Liver (tissue), 9 donors: ENCODE data around the gene TEX2. TPM values are rescaled to one million over a fixed set of nuclear protein-coding genes. Genes with fewer than 3 reads are reported as not detected.

Source experiments
- DNase-seq: peaks from one replicate; pipeline ENCODE4 v3.0.0-alpha.2; 2017; ENCODE audit warnings: low spot score
- H3K27ac ChIP-seq, 2 donors: one replicate each; pipeline ENCODE4 v1.7.0; 2013; ENCODE audit warnings: inconsistent platforms in 2 of 2, low read length in 2 of 2, control low read depth in 1 of 2, low read depth in 1 of 2, mild to moderate bottlenecking in 1 of 2
- H3K27me3 ChIP-seq, 4 donors: one replicate each; pipeline versions ENCODE4 v1.6.1 to v1.7.0; 2013; ENCODE audit warnings: low read length in 3 of 4, inconsistent platforms in 1 of 4, mild to moderate bottlenecking in 1 of 4, moderate library complexity in 1 of 4; ENCODE audit not compliant: control insufficient read depth in 4 of 4, insufficient read depth in 4 of 4
- H3K36me3 ChIP-seq, 4 donors: one replicate each; pipeline versions ENCODE4 v1.6.1 to v1.7.0; 2013; ENCODE audit warnings: low read length in 3 of 4, mild to moderate bottlenecking in 3 of 4, low read depth in 1 of 4, moderate library complexity in 1 of 4; ENCODE audit not compliant: control insufficient read depth in 4 of 4, insufficient read depth in 3 of 4
- H3K4me1 ChIP-seq, 4 donors: one replicate each; pipeline versions ENCODE4 v1.6.1 to v1.7.0; 2013; ENCODE audit warnings: low read length in 3 of 4, mild to moderate bottlenecking in 3 of 4, moderate library complexity in 1 of 4; ENCODE audit not compliant: control insufficient read depth in 4 of 4, insufficient read depth in 4 of 4
- H3K4me3 ChIP-seq, 3 donors: one replicate each; pipeline versions ENCODE4 v1.6.1 to v1.7.0; 2013; ENCODE audit warnings: low read length in 3 of 3, control low read depth in 1 of 3, low read depth in 1 of 3, mild to moderate bottlenecking in 1 of 3
- H3K9ac ChIP-seq, 2 donors: one replicate each; pipeline ENCODE4 v1.7.0; 2013; ENCODE audit warnings: low read length in 2 of 2, mild to moderate bottlenecking in 2 of 2, moderate library complexity in 2 of 2, control low read depth in 1 of 2, low read depth in 1 of 2
- H3K9me3 ChIP-seq, 4 donors: one replicate each; pipeline versions ENCODE4 v1.6.1 to v1.7.0; 2013; ENCODE audit warnings: low read length in 3 of 4; ENCODE audit not compliant: control insufficient read depth in 4 of 4
- ATF3 ChIP-seq: IDR thresholded peaks from 2 replicates; pipeline ENCODE4 v1.6.1; 2016; ENCODE audit warnings: antibody characterized with exemption
- EGR1 ChIP-seq, 2 donors: IDR thresholded peaks; 2 replicates each; pipeline ENCODE4 v1.6.1; 2016 to 2018; ENCODE audit warnings: antibody characterized with exemption in 2 of 2, low read depth in 2 of 2
- FOXA2 ChIP-seq: IDR thresholded peaks from 2 replicates; pipeline ENCODE4 v1.6.1; 2016; ENCODE audit warnings: antibody characterized with exemption
- GABPA ChIP-seq, 2 donors: IDR thresholded peaks in 1 of 2; conservative IDR thresholded peaks in 1 of 2; 2 replicates each; pipeline ENCODE4 v1.6.1; 2016; ENCODE audit warnings: antibody characterized with exemption in 2 of 2, mild to moderate bottlenecking in 1 of 2, moderate library complexity in 1 of 2
- HNF4G ChIP-seq: IDR thresholded peaks from 2 replicates; pipeline ENCODE4 v1.6.1; 2016; ENCODE audit warnings: antibody characterized with exemption
- RAD21 ChIP-seq, 2 donors: IDR thresholded peaks; 2 replicates each; pipeline ENCODE4 v1.6.1; 2016; ENCODE audit warnings: antibody characterized with exemption in 2 of 2, mild to moderate bottlenecking in 2 of 2
- REST ChIP-seq: IDR thresholded peaks from 2 replicates; pipeline ENCODE4 v1.6.1; 2016; ENCODE audit warnings: antibody characterized with exemption, mild to moderate bottlenecking
- RXRA ChIP-seq, 2 donors: IDR thresholded peaks; 2 replicates each; pipeline ENCODE4 v1.6.1; 2017 to 2018; ENCODE audit warnings: antibody characterized with exemption in 2 of 2, mild to moderate bottlenecking in 1 of 2
- YY1 ChIP-seq: IDR thresholded peaks from 2 replicates; pipeline ENCODE4 v1.6.1; 2016; ENCODE audit warnings: antibody characterized with exemption, mild to moderate bottlenecking
- WGBS: extraction: QIAGEN DNeasy Blood & Tissue Kit; methylation state at CpG from one replicate; pipeline ENCODE4 v1.1.7; 2013; 5-methylcytosine and 5-hydroxymethylcytosine counted together
- polyA plus RNA-seq, 2 donors: library from polyadenylated mRNA; stranded (reverse) in 1 of 2; unstranded in 1 of 2; fragments of 200-250 nt in 1 of 2; fragments of >200 nt in 1 of 2; fragmentation: Nextera tagmentation in 1 of 2; extraction: Ambion mirVana in 1 of 2; gene quantifications; one replicate each; pipeline versions ENCODE4 v1.2.1 to v1.2.3, GENCODE V29; 2013 to 2015
- total RNA-seq, 2 donors: library from RNA; depleted of rRNA; stranded (reverse); fragments of >200 nt; gene quantifications; one replicate each; pipeline ENCODE4 v1.2.3, GENCODE V29; 2014
- TF ChIP-seq, protein P1 (sequence below): IDR thresholded peaks from 2 replicates; pipeline ENCODE4 v1.6.1; 2016; ENCODE audit warnings: antibody characterized with exemption
- TF ChIP-seq, protein P2 (sequence below): fragments of 150-350 bp; IDR thresholded peaks from 2 replicates; pipeline ENCODE4 v1.5.1; 2017; ENCODE audit warnings: improper control_type of control experiment, low read depth, low read length; ENCODE audit not compliant: missing input control
- TF ChIP-seq, protein P3 (sequence below): IDR thresholded peaks from 2 replicates; pipeline ENCODE4 v1.6.1; 2016; ENCODE audit warnings: antibody characterized with exemption
- donor health status: healthy.
- donor health status: healthy.
- donor health status: healthy.
- donor health status: healthy.
- donor health status: healthy.

Gene TEX2
- total and polyA plus RNA-seq, 4 donors, result 15.9 to 39.8 (median 28.2) TPM

DNA sequence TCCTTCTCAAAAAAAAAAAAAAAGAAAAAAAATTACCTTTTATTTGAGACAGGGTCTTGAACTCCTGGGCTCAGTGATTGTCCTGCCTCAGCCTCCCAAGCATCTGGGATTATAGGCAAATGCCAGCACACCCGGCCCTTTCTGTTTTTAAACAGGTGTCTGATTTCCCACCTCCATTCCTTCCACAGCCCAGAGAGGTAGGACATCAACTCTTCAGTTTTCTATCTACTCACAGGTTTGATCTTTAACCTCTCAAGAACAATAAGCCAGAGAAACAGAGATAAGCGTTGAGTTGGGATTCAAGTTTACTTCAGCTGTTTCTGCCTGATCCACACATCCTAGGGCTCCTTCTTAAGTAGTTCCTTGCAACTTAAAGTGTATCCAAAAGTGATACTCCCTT, 41.5 kb upstream of the TEX2 start (continued):
- TF ChIP-seq, protein P1, sequence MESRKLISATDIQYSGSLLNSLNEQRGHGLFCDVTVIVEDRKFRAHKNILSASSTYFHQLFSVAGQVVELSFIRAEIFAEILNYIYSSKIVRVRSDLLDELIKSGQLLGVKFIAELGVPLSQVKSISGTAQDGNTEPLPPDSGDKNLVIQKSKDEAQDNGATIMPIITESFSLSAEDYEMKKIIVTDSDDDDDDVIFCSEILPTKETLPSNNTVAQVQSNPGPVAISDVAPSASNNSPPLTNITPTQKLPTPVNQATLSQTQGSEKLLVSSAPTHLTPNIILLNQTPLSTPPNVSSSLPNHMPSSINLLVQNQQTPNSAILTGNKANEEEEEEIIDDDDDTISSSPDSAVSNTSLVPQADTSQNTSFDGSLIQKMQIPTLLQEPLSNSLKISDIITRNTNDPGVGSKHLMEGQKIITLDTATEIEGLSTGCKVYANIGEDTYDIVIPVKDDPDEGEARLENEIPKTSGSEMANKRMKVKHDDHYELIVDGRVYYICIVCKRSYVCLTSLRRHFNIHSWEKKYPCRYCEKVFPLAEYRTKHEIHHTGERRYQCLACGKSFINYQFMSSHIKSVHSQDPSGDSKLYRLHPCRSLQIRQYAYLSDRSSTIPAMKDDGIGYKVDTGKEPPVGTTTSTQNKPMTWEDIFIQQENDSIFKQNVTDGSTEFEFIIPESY, result no peak
- TF ChIP-seq ATF3 (no peak), HNF4G (no peak), FOXA2 (no peak), REST (no peak)

- 90% methylated on average over 8 of the region's 8 CpGs for WGBS
- Histone ChIP-seq H3K27ac (no peak overlapping the region), H3K4me3 (no peak overlapping the region), H3K36me3 (no peaks in the 10 kb centered on the region), H3K27me3 (no peaks in the 10 kb centered on the region), H3K9me3 (no peaks in the 10 kb centered on the region), H3K9ac (no peak overlapping the region), H3K4me1 (no peaks in the 10 kb centered on the region)
- no peak for DNase-seq
- no peak for TF ChIP-seq HNF4G
- no peak for TF ChIP-seq RXRA (IDR thresholded peaks at IDR 0.05)
- TF ChIP-seq, protein P2, sequence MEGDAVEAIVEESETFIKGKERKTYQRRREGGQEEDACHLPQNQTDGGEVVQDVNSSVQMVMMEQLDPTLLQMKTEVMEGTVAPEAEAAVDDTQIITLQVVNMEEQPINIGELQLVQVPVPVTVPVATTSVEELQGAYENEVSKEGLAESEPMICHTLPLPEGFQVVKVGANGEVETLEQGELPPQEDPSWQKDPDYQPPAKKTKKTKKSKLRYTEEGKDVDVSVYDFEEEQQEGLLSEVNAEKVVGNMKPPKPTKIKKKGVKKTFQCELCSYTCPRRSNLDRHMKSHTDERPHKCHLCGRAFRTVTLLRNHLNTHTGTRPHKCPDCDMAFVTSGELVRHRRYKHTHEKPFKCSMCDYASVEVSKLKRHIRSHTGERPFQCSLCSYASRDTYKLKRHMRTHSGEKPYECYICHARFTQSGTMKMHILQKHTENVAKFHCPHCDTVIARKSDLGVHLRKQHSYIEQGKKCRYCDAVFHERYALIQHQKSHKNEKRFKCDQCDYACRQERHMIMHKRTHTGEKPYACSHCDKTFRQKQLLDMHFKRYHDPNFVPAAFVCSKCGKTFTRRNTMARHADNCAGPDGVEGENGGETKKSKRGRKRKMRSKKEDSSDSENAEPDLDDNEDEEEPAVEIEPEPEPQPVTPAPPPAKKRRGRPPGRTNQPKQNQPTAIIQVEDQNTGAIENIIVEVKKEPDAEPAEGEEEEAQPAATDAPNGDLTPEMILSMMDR, result no peak
- TF ChIP-seq, protein P3, sequence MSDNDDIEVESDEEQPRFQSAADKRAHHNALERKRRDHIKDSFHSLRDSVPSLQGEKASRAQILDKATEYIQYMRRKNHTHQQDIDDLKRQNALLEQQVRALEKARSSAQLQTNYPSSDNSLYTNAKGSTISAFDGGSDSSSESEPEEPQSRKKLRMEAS, result no peak
Observed at GRCh38 chr17:64300699-64300965, 37.6 kb upstream of the TEX2 start.

DNA sequence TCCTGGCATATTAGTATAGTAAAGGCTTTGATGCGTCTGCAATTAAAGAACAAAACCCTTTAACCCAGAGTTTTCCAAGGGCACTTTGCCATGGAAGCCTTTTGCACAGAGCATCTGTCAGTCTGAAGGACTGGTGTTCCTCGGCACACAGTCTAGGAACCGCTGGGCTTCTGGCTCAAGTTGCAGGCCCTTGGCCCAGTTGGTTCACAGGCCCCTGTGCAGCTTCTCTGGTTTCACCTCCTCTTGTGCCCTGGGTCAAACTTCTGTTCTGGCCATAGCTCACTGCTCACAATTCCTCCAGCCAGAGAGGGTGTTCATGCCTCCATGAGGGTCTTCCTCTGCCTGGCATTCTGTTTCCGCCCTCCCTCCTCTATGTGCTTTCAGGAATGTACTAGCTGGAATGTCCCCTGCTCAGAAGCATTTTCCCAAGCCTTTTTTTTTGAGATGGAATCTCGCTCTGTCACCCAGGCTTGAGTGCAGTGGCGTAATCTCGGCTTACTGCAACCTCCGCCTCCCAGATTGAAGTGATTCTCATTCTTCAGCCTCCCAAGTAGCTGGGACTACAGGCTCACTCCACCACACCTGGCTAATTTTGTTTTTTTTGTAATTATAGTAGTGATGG, 34.5 kb upstream of the TEX2 start:
- H3K4me3 ChIP-seq, result no peak overlapping the region
- H3K4me1 ChIP-seq, result no peaks in the 10 kb centered on the region
- TF ChIP-seq, protein P1, result no peak
- TF ChIP-seq FOXA2 (no peak), RAD21 (IDR thresholded peaks at IDR 0.05) (no peak), ATF3 (no peak), EGR1 (IDR thresholded peaks at IDR 0.05; ENCODE audit: low read depth in 2 of 2) (no peak), HNF4G (no peak), YY1 (no peak), GABPA (IDR thresholded peaks at IDR 0.05 in 1 of 2, conservative IDR thresholded peaks at IDR 0.05 in 1 of 2) (no peak)
- TF ChIP-seq, protein P3, result no peak
- H3K9ac ChIP-seq, result no peak overlapping the region
- no peak overlapping the region for H3K27ac ChIP-seq
- no peak for DNase-seq
- H3K9me3 ChIP-seq, result no peaks in the 10 kb centered on the region
- WGBS, result 95% methylated on average over 8 of the region's 8 CpGs
- no peaks in the 10 kb centered on the region for H3K27me3 ChIP-seq
- no peaks in the 10 kb centered on the region for H3K36me3 ChIP-seq
